HepG2 (cell line): ENCODE data around the gene KIAA1328.

Experiments
- EED ChIP-seq: sonication (generic); formaldehyde crosslinking; IDR thresholded peaks from 2 replicates; pipeline ENCODE4 v1.5.0; 2020; ENCODE audit warnings: mild to moderate bottlenecking, missing genetic modification reagents
- MAFK ChIP-seq, 2 experiments: IDR thresholded peaks in 1 of 2; conservative IDR thresholded peaks in 1 of 2; 2 replicates each; pipeline ENCODE4 v1.6.1; 2011; ENCODE audit warnings: improper control_type of control experiment in 2 of 2, low read length in 2 of 2
- POLR2A ChIP-seq, 2 experiments: IDR thresholded peaks; 2 replicates each; pipeline ENCODE4 v1.6.1; 2011; ENCODE audit warnings: low read depth in 2 of 2, low read length in 2 of 2, mild to moderate bottlenecking in 1 of 2, moderate library complexity in 1 of 2; ENCODE audit not compliant: insufficient read depth in 1 of 2
- RBM39 ChIP-seq: fragments of 200-400 bp; formaldehyde crosslinking; IDR thresholded peaks from one replicate; pipeline ENCODE4 v1.6.1; 2018; ENCODE audit warnings: antibody characterized with exemption, mild to moderate bottlenecking, low read depth, low read length; ENCODE audit not compliant: poor library complexity, severe bottlenecking
- SMARCE1 ChIP-seq: fragments of 450-650 bp; IDR thresholded peaks from 2 replicates; pipeline ENCODE4 v1.6.1; 2017; ENCODE audit warnings: borderline replicate concordance
- ZNF12 ChIP-seq: sonication (generic); formaldehyde crosslinking; IDR thresholded peaks from 2 replicates; pipeline ENCODE4 v1.5.0; 2020; ENCODE audit warnings: missing genetic modification reagents
- ZNF232 ChIP-seq: sonication (generic); formaldehyde crosslinking; IDR thresholded peaks from 2 replicates; pipeline ENCODE4 v1.4.0; 2020; ENCODE audit warnings: missing genetic modification reagents, borderline replicate concordance
- ZNF329 ChIP-seq: sonication (generic); formaldehyde crosslinking; IDR thresholded peaks from 2 replicates; pipeline ENCODE4 v1.9.0; 2021; ENCODE audit warnings: low read depth, mild to moderate bottlenecking, missing genetic modification reagents
- TF ChIP-seq, protein P1 (sequence below): sonication (generic); formaldehyde crosslinking; IDR thresholded peaks from 2 replicates; pipeline ENCODE4 v1.5.0; 2020; ENCODE audit warnings: missing genetic modification reagents
- TF ChIP-seq, protein P2 (sequence below): IDR thresholded peaks from 2 replicates; pipeline ENCODE4 v1.6.1; 2012; ENCODE audit warnings: inconsistent platforms
- TF ChIP-seq, protein P3 (sequence below): sonication (generic); formaldehyde crosslinking; IDR thresholded peaks from 2 replicates; pipeline ENCODE4 v1.5.0; 2020; ENCODE audit warnings: mild to moderate bottlenecking, missing genetic modification reagents, moderate library complexity
- TF ChIP-seq, protein P4 (sequence below): IDR thresholded peaks from 2 replicates; pipeline ENCODE4 v1.6.1; 2012; ENCODE audit warnings: low read length, improper control_type of control experiment
- TF ChIP-seq, protein P5 (sequence below), 2 experiments: IDR thresholded peaks; 2 replicates each; pipeline ENCODE4 v1.6.1; 2011 to 2012; ENCODE audit warnings: low read length in 2 of 2, borderline replicate concordance in 1 of 2, low read depth in 1 of 2, mild to moderate bottlenecking in 1 of 2, moderate library complexity in 1 of 2

DNA sequence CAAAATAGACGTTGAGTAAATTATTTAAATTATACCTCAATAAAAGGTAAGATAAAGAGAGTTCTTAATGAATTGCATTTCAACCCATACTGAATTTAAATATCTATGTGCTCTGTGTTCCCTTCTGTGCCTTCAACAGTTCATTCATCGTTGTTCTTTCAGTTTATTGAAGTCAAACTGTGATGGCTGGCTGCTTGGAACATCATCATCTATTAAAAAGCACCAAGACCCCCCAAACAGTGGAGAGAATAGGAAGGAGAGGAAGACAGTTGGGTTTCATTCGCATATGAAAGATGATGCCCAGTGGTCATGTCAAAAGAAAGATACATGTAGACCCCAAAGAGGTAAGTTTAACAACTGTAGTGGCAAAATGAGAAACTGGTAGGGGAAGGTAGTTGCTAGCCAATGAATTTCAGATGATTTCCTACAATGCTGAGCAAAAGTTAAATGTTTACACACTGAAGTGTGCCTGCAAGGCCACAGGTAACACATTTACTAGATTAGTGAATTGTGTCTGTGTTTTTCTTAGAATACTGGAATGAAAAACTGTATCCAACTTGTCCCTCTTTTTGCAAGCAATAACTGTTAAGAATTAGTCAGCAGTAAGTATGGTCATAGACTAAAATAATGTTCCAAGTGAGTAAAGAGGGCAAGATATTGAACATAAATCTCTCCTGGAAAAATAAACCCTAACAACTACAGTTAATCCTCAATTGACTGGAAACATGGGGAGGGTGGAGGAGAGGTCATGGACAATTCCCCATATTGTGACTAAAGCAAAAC is 331.3 kb downstream of the KIAA1328 start:
- TF ChIP-seq, protein P1, sequence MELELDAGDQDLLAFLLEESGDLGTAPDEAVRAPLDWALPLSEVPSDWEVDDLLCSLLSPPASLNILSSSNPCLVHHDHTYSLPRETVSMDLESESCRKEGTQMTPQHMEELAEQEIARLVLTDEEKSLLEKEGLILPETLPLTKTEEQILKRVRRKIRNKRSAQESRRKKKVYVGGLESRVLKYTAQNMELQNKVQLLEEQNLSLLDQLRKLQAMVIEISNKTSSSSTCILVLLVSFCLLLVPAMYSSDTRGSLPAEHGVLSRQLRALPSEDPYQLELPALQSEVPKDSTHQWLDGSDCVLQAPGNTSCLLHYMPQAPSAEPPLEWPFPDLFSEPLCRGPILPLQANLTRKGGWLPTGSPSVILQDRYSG (CRISPR knock-in tag): no peak
- TF ChIP-seq, protein P2, sequence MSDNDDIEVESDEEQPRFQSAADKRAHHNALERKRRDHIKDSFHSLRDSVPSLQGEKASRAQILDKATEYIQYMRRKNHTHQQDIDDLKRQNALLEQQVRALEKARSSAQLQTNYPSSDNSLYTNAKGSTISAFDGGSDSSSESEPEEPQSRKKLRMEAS: no peak
- TF ChIP-seq SMARCE1: no peak
- no peak for TF ChIP-seq RBM39
- no peak for TF ChIP-seq ZNF329 (CRISPR knock-in tag)
- TF ChIP-seq, protein P3, sequence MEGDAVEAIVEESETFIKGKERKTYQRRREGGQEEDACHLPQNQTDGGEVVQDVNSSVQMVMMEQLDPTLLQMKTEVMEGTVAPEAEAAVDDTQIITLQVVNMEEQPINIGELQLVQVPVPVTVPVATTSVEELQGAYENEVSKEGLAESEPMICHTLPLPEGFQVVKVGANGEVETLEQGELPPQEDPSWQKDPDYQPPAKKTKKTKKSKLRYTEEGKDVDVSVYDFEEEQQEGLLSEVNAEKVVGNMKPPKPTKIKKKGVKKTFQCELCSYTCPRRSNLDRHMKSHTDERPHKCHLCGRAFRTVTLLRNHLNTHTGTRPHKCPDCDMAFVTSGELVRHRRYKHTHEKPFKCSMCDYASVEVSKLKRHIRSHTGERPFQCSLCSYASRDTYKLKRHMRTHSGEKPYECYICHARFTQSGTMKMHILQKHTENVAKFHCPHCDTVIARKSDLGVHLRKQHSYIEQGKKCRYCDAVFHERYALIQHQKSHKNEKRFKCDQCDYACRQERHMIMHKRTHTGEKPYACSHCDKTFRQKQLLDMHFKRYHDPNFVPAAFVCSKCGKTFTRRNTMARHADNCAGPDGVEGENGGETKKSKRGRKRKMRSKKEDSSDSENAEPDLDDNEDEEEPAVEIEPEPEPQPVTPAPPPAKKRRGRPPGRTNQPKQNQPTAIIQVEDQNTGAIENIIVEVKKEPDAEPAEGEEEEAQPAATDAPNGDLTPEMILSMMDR (CRISPR knock-in tag): no peak
- no peak for TF ChIP-seq POLR2A (IDR thresholded peaks at IDR 0.05; ENCODE audit: insufficient read depth in 1 of 2, low read depth in 2 of 2, low read length in 2 of 2)
- TF ChIP-seq MAFK (conservative IDR thresholded peaks at IDR 0.05 in 1 of 2, IDR thresholded peaks at IDR 0.05 in 1 of 2; ENCODE audit: low read length in 2 of 2): no peak
- TF ChIP-seq ZNF232 (CRISPR knock-in tag): no peak
- TF ChIP-seq ZNF12 (CRISPR knock-in tag): no peak
- TF ChIP-seq, protein P4, sequence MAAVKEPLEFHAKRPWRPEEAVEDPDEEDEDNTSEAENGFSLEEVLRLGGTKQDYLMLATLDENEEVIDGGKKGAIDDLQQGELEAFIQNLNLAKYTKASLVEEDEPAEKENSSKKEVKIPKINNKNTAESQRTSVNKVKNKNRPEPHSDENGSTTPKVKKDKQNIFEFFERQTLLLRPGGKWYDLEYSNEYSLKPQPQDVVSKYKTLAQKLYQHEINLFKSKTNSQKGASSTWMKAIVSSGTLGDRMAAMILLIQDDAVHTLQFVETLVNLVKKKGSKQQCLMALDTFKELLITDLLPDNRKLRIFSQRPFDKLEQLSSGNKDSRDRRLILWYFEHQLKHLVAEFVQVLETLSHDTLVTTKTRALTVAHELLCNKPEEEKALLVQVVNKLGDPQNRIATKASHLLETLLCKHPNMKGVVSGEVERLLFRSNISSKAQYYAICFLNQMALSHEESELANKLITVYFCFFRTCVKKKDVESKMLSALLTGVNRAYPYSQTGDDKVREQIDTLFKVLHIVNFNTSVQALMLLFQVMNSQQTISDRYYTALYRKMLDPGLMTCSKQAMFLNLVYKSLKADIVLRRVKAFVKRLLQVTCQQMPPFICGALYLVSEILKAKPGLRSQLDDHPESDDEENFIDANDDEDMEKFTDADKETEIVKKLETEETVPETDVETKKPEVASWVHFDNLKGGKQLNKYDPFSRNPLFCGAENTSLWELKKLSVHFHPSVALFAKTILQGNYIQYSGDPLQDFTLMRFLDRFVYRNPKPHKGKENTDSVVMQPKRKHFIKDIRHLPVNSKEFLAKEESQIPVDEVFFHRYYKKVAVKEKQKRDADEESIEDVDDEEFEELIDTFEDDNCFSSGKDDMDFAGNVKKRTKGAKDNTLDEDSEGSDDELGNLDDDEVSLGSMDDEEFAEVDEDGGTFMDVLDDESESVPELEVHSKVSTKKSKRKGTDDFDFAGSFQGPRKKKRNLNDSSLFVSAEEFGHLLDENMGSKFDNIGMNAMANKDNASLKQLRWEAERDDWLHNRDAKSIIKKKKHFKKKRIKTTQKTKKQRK: no peak
- TF ChIP-seq EED (CRISPR knock-in tag): no peak
- TF ChIP-seq, protein P5, sequence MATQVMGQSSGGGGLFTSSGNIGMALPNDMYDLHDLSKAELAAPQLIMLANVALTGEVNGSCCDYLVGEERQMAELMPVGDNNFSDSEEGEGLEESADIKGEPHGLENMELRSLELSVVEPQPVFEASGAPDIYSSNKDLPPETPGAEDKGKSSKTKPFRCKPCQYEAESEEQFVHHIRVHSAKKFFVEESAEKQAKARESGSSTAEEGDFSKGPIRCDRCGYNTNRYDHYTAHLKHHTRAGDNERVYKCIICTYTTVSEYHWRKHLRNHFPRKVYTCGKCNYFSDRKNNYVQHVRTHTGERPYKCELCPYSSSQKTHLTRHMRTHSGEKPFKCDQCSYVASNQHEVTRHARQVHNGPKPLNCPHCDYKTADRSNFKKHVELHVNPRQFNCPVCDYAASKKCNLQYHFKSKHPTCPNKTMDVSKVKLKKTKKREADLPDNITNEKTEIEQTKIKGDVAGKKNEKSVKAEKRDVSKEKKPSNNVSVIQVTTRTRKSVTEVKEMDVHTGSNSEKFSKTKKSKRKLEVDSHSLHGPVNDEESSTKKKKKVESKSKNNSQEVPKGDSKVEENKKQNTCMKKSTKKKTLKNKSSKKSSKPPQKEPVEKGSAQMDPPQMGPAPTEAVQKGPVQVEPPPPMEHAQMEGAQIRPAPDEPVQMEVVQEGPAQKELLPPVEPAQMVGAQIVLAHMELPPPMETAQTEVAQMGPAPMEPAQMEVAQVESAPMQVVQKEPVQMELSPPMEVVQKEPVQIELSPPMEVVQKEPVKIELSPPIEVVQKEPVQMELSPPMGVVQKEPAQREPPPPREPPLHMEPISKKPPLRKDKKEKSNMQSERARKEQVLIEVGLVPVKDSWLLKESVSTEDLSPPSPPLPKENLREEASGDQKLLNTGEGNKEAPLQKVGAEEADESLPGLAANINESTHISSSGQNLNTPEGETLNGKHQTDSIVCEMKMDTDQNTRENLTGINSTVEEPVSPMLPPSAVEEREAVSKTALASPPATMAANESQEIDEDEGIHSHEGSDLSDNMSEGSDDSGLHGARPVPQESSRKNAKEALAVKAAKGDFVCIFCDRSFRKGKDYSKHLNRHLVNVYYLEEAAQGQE (IDR thresholded peaks at IDR 0.05; ENCODE audit: borderline replicate concordance in 1 of 2, low read depth in 1 of 2, low read length in 2 of 2): no peak
